Spleen (tissue), 13 donors: ENCODE data around the gene SLC25A2. TPM values are rescaled to one million over a fixed set of nuclear protein-coding genes. Genes with fewer than 3 reads are reported as not detected.
"Not testable (repeated sequence)": the region's sequence is repeated elsewhere in the genome, so short reads cannot be mapped to it uniquely, and the experiment has no call there.

ENCODE experiments used
- DNase-seq: peaks from one replicate; pipeline ENCODE4 v3.0.0-alpha.2; 2020
- H3K27ac ChIP-seq, 8 donors: fragments of 200-600 bp; sonication (generic) in 7 of 8; 1 replicate in 4 of 8; 2 replicates in 4 of 8; pipeline versions ENCODE4 v1.5.0 to v1.8.0; 2016 to 2021; ENCODE audit warnings: inconsistent platforms in 4 of 8, mild to moderate bottlenecking in 4 of 8, moderate library complexity in 1 of 8
- H3K27me3 ChIP-seq, 7 donors: fragments of 200-600 bp; sonication (generic) in 6 of 7; replicated peaks in 1 of 7; 1 replicate in 4 of 7; 2 replicates in 3 of 7; pipeline versions ENCODE4 v1.5.0 to v1.8.0; 2016 to 2021; ENCODE audit warnings: inconsistent platforms in 3 of 7, mild to moderate bottlenecking in 1 of 7
- H3K36me3 ChIP-seq, 6 donors: fragments of 200-600 bp; sonication (generic) in 5 of 6; 1 replicate in 4 of 6; 2 replicates in 2 of 6; pipeline versions ENCODE4 v1.5.0 to v1.8.0; 2016 to 2021; ENCODE audit warnings: inconsistent platforms in 2 of 6
- H3K4me1 ChIP-seq, 6 donors: fragments of 200-600 bp; sonication (generic) in 5 of 6; 1 replicate in 3 of 6; 2 replicates in 3 of 6; pipeline versions ENCODE4 v1.5.0 to v1.8.0; 2016 to 2021; ENCODE audit warnings: inconsistent platforms in 3 of 6
- H3K4me3 ChIP-seq, 8 donors: fragments of 200-600 bp; sonication (generic) in 7 of 8; 1 replicate in 4 of 8; 2 replicates in 4 of 8; pipeline versions ENCODE4 v1.5.0 to v1.8.0; 2016 to 2021; ENCODE audit warnings: inconsistent platforms in 4 of 8, mild to moderate bottlenecking in 4 of 8, moderate library complexity in 2 of 8
- H3K9me3 ChIP-seq, 8 donors: fragments of 200-600 bp; sonication (generic) in 7 of 8; 1 replicate in 4 of 8; 2 replicates in 4 of 8; pipeline versions ENCODE4 v1.5.0 to v1.8.0; 2016 to 2021; ENCODE audit warnings: inconsistent platforms in 4 of 8
- POLR2A ChIP-seq, 3 donors: fragments of 450-650 bp; IDR thresholded peaks; one replicate each; pipeline ENCODE4 v1.5.1; 2017; ENCODE audit warnings: antibody characterized with exemption in 3 of 3, mild to moderate bottlenecking in 1 of 3
- POLR2AphosphoS5 ChIP-seq, 3 donors: sonication (generic); formaldehyde crosslinking; IDR thresholded peaks; one replicate each; pipeline ENCODE4 v1.5.1; 2017; ENCODE audit warnings: antibody characterized with exemption in 3 of 3
- WGBS, 5 donors: extraction: QIAGEN DNeasy Blood & Tissue Kit in 3 of 5; methylation state at CpG; one replicate each; pipeline versions ENCODE4 v1.1.5 to v1.1.7; 2013 to 2018; 5-methylcytosine and 5-hydroxymethylcytosine counted together
- intact Hi-C: fragments of 100-400 bp; cut with DNase I; formaldehyde crosslinking; loops from one replicate; pipeline ENCODE4 v1.15.0; 2023; ENCODE audit warnings: low total_unique reads
- long read RNA-seq, 2 donors: transcript quantifications; one replicate each; lab custom pipeline, GENCODE V29; 2026
- polyA plus RNA-seq, 3 donors: library from polyadenylated mRNA; stranded (reverse); fragments of 200-250 nt; gene quantifications; one replicate each; pipeline ENCODE4 v1.2.1, GENCODE V29; 2013
- total RNA-seq, 7 donors: library from RNA; depleted of rRNA in 3 of 7; stranded (reverse); fragments of >200 nt in 3 of 7; fragmentation: NEBNext Ultra II Directional in 4 of 7; extraction: Animal tissue kit (Norgen Biotek cat#: 25700) in 4 of 7; gene quantifications; one replicate each; pipeline versions ENCODE4 v1.1.0 to v1.2.1, GENCODE V29; 2016 to 2021
- TF ChIP-seq, protein P1 (sequence below), 11 experiments: fragments of 200-600 bp in 7 of 11; fragments of 450-650 bp in 4 of 11; sonication (generic) in 4 of 11; IDR thresholded peaks in 8 of 11; conservative IDR thresholded peaks in 3 of 11; 1 replicate in 7 of 11; 2 replicates in 4 of 11; pipeline versions ENCODE4 v1.4.0 to v1.8.0; 2016 to 2021; ENCODE audit warnings: antibody characterized with exemption in 11 of 11, inconsistent platforms in 4 of 11, mild to moderate bottlenecking in 1 of 11
- donor health status: healthy with polysubstance abuse.
- donor health status: DM: no; HTN: no; CAD: no; lungs with moderate emphysema.
- donor health status: DM: no; HTN: no; CAD: no.
- donor health status: Bipolar disorder and iron deficiency.
- donor health status: healthy.
- donor health status: DM: no; HTN: no; CAD: no.
- donor health status: DM: yes; HTN: yes; CAD: no.

The SLC25A2 gene
- total RNA-seq = 1 to 10 TPM in 6 of 7 donors, under 1 TPM in 1; 0.57 to 3.0 (median 2.2) TPM
- polyA plus RNA-seq = under 1 TPM; 0.05 to 0.22 (median 0.07) TPM
- long read RNA-seq, donor 1, partial matches to known transcripts = 0 of 1 reads
- long read RNA-seq, donor 1, other reads (novel, unspliced or antisense) = 0 of 1 reads
- long read RNA-seq, donor 2 = 0 reads

DNA sequence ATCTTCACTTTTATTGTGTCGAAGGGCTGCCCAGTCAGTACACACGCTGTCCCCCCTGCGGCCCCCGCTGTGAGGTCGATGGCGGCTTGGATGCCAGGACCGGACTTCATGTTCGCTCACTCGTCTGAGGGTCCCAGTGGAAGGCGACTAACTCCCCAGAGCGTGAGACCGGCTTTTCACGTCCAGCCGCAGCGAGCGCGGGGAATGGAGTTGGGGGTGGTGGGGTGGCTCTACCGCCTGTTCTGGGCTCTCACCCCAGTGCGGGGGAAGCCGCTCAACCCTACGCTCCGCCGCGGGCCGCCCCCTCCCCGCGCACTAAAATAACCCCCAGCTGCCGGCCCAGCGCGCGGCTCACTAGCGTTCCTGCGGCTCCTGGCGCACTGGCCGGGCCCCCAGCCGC, at the start of gene SLC25A2:
SLC25A2 (minus strand) TSS at position 294 of the 400 bp plus-strand sequence; CDS start at position 110, 184 bp downstream.
- H3K27me3 ChIP-seq = no peaks in the 10 kb centered on the region
- peaks cover 0 to 65% (median 0%) of the 10 kb centered on the region in 6 donors for H3K36me3 ChIP-seq
- no peak for DNase-seq
- H3K27ac ChIP-seq = no peak within 1 kb of the TSS
- 55 to 78% (median 64%) methylated on average over 28 to 36 of the region's 36 CpGs for WGBS, 5 donors
- peaks cover 32 to 100% (median 100%) of the 10 kb centered on the region in 8 donors for H3K9me3 ChIP-seq
- H3K4me3 ChIP-seq = peak within 1 kb of the TSS in 1 of 8 donors; percentile 15
- TF ChIP-seq, protein P1, sequence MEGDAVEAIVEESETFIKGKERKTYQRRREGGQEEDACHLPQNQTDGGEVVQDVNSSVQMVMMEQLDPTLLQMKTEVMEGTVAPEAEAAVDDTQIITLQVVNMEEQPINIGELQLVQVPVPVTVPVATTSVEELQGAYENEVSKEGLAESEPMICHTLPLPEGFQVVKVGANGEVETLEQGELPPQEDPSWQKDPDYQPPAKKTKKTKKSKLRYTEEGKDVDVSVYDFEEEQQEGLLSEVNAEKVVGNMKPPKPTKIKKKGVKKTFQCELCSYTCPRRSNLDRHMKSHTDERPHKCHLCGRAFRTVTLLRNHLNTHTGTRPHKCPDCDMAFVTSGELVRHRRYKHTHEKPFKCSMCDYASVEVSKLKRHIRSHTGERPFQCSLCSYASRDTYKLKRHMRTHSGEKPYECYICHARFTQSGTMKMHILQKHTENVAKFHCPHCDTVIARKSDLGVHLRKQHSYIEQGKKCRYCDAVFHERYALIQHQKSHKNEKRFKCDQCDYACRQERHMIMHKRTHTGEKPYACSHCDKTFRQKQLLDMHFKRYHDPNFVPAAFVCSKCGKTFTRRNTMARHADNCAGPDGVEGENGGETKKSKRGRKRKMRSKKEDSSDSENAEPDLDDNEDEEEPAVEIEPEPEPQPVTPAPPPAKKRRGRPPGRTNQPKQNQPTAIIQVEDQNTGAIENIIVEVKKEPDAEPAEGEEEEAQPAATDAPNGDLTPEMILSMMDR (IDR thresholded peaks at IDR 0.05 in 8 of 11, conservative IDR thresholded peaks at IDR 0.05 in 3 of 11) = no peak
- intact Hi-C loops = no loop called here
- H3K4me1 ChIP-seq = no peaks in the 10 kb centered on the region

DNA sequence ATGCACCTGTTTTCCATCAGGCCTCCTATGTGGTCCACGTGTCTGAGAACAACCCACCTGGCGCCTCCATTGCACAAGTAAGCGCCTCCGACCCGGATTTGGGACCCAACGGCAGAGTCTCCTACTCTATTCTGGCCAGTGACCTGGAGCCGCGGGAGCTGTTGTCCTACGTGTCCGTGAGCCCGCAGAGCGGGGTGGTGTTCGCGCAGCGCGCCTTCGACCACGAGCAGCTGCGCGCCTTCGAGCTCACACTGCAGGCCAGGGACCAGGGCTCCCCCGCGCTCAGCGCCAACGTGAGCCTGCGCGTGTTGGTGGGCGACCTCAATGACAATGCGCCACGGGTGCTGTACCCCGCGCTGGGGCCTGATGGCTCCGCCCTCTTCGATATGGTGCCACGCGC, 47.7 kb upstream of the SLC25A2 start:
- H3K4me3 ChIP-seq = no peak overlapping the region
- 36 to 50% (median 45%) methylated on average over 12 to 34 of the region's 36 CpGs for WGBS, 5 donors
- intact Hi-C loops = no loop called here
- DNase-seq = no peak
- H3K4me1 ChIP-seq = no peaks in the 10 kb centered on the region
- H3K36me3 ChIP-seq = no peaks in the 10 kb centered on the region
- no peak overlapping the region for H3K27ac ChIP-seq
- TF ChIP-seq, protein P1 (IDR thresholded peaks at IDR 0.05 in 8 of 11, conservative IDR thresholded peaks at IDR 0.05 in 3 of 11) = no peak
- TF ChIP-seq POLR2A (IDR thresholded peaks at IDR 0.05) = no peak
- no peak for TF ChIP-seq POLR2AphosphoS5 (IDR thresholded peaks at IDR 0.05)
- peaks cover 0 to 95% (median 23%) of the 10 kb centered on the region in 7 donors for H3K27me3 ChIP-seq
- peaks cover 0 to 99% (median 83%) of the 10 kb centered on the region in 8 donors for H3K9me3 ChIP-seq

DNA sequence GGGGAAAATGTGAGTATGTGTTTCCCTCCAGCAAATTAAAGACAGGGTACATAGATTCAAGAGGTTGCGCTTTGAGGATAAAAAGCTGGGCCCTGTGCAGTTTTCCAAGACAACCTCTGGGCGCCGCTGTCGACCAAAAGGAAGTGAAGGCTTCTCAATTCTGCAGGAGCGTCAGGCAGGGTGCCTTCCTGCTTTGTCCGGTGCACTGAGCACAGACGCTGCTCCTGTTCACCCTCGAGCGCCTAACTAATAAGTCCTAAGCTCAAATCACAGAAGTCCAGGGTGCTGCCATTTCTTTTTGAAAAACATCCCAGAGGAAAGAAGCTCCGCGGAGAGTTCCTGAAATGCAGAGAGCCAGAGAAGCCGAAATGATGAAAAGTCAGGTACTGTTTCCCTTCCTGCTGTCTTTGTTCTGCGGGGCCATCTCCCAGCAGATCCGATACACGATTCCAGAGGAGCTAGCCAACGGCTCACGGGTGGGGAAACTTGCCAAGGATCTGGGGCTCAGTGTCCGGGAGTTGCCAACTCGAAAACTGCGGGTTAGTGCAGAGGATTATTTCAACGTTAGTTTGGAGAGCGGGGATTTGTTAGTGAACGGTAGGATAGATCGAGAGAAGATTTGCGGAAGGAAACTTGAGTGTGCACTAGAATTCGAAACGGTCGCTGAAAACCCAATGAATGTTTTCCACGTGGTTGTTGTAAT, 46.2 kb upstream of the SLC25A2 start, which contains the start of gene PCDHGB1:
PCDHGB1 (plus strand) TSS at position 183 of the 703 bp plus-strand sequence; CDS start at position 345, 162 bp downstream.
- H3K9me3 ChIP-seq = peaks cover 0 to 98% (median 83%) of the 10 kb centered on the region in 8 donors
- H3K4me3 ChIP-seq = peak within 1 kb of the TSS in 2 of 8 donors; percentile 2 to 49
- H3K36me3 ChIP-seq = no peaks in the 10 kb centered on the region
- no peak for DNase-seq
- TF ChIP-seq, protein P1 (IDR thresholded peaks at IDR 0.05 in 8 of 11, conservative IDR thresholded peaks at IDR 0.05 in 3 of 11) = peak in 2 of 11 experiments; percentile 23 to 32
- TF ChIP-seq POLR2AphosphoS5 (IDR thresholded peaks at IDR 0.05) = no peak
- no peak for TF ChIP-seq POLR2A (IDR thresholded peaks at IDR 0.05)
- H3K4me1 ChIP-seq = no peaks in the 10 kb centered on the region
- no peak within 1 kb of the TSS for H3K27ac ChIP-seq
- whole genome bisulfite sequencing, 5 donors = 20 to 33% (median 28%) methylated on average over 29 of the region's 29 CpGs
- intact Hi-C loops = no loop called here
- H3K27me3 ChIP-seq = peaks cover 0 to 95% (median 21%) of the 10 kb centered on the region in 7 donors

DNA sequence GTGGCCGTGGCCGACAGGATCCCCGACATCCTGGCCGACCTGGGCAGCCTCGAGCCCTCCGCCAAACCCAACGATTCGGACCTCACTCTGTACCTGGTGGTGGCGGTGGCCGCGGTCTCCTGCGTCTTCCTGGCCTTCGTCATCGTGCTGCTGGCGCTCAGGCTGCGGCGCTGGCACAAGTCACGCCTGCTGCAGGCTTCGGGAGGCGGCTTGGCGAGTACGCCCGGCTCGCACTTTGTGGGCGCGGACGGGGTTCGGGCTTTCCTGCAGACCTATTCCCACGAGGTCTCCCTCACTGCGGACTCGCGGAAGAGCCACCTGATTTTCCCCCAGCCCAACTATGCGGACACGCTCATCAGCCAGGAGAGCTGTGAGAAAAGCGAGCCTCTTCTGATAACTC, 42.2 kb upstream of the SLC25A2 start:
- H3K27ac ChIP-seq, H3K36me3 ChIP-seq, intact Hi-C loops, DNase-seq, H3K4me1 ChIP-seq, H3K4me3 ChIP-seq: not testable (repeated sequence)
- H3K27me3 ChIP-seq = peaks cover 0 to 97% (median 13%) of the 10 kb centered on the region in 7 donors
- peaks cover 0 to 98% (median 93%) of the 10 kb centered on the region in 8 donors for H3K9me3 ChIP-seq
- WGBS, 5 donors = 36 to 66% (median 41%) methylated on average over 7 to 27 of the region's 35 CpGs
